ENCODE data around the gene ABCG1.

ABCG1 gene

GRCh38 chr21:42226626-42227025, 7.7 kb downstream of the ABCG1 start:
- no peak for TF ChIP-seq CTCF (IDR thresholded peaks at IDR 0.05)

GRCh38 chr21:42227909-42228708, 9.2 kb downstream of the ABCG1 start:
- no peak for TF ChIP-seq CTCF (IDR thresholded peaks at IDR 0.05)

- no peak for TF ChIP-seq CTCF (IDR thresholded peaks at IDR 0.05)
These were observed 9.8 kb downstream of the ABCG1 start for GRCh38 chr21:42228709-42229220.

GRCh38 chr21:42229676-42230075, 10.7 kb downstream of the ABCG1 start:
- no peak for TF ChIP-seq CTCF (IDR thresholded peaks at IDR 0.05)

GRCh38 chr21:42230178-42230577, 11.2 kb downstream of the ABCG1 start:
- no peak for TF ChIP-seq CTCF (IDR thresholded peaks at IDR 0.05)

GRCh38 chr21:42230636-42231035, 11.7 kb downstream of the ABCG1 start:
- no peak for TF ChIP-seq CTCF (IDR thresholded peaks at IDR 0.05)

- no peak for TF ChIP-seq CTCF (IDR thresholded peaks at IDR 0.05)
These were observed 12.8 kb downstream of the ABCG1 start for GRCh38 chr21:42231756-42232155.

Measured in LNCAP (cell line).